Smooth muscle cell (in vitro differentiated cells): ENCODE measurements around the gene CTAG1B. TPM values are rescaled to one million over a fixed set of nuclear protein-coding genes. Genes with fewer than 3 reads are reported as not detected.

Source experiments
- DNase-seq: peaks from one replicate; lab custom pipeline; 2025; ENCODE audit not compliant: unreplicated experiment; lab: John Stamatoyannopoulos, UW
- H2AFZ ChIP-seq: fragments of 200-600 bp; sonication (generic); 2 replicates; pipeline ENCODE4 v1.6.0; 2016; ENCODE audit warnings: antibody characterized with exemption, low read depth, mild to moderate bottlenecking
- H3F3A ChIP-seq: fragments of 200-600 bp; sonication (generic); 2 replicates; pipeline ENCODE4 v1.6.0; 2017; ENCODE audit warnings: antibody characterized with exemption, low read depth
- H3K27ac ChIP-seq: fragments of 200-600 bp; sonication (generic); 2 replicates; pipeline ENCODE4 v1.5.1; 2016; ENCODE audit warnings: low read depth, mild to moderate bottlenecking
- H3K27me3 ChIP-seq: fragments of 200-600 bp; sonication (generic); 2 replicates; pipeline ENCODE4 v1.6.1; 2016; ENCODE audit warnings: low read depth, mild to moderate bottlenecking
- H3K36me3 ChIP-seq: fragments of 200-600 bp; sonication (generic); 2 replicates; pipeline ENCODE4 v1.5.1; 2016; ENCODE audit warnings: low read depth
- H3K4me1 ChIP-seq: fragments of 200-600 bp; sonication (generic); 2 replicates; pipeline ENCODE4 v1.5.1; 2016; ENCODE audit warnings: low read depth
- H3K4me2 ChIP-seq: fragments of 200-600 bp; sonication (generic); 2 replicates; pipeline ENCODE4 v1.6.0; 2016; ENCODE audit warnings: mild to moderate bottlenecking
- H3K4me3 ChIP-seq: fragments of 200-600 bp; sonication (generic); 2 replicates; pipeline ENCODE4 v1.5.1; 2016; ENCODE audit warnings: mild to moderate bottlenecking
- H3K79me2 ChIP-seq: fragments of 200-600 bp; sonication (generic); 2 replicates; pipeline ENCODE4 v1.6.0; 2016; ENCODE audit warnings: low read depth, mild to moderate bottlenecking
- H3K9ac ChIP-seq: fragments of 200-600 bp; sonication (generic); 2 replicates; pipeline ENCODE4 v1.6.0; 2016; ENCODE audit warnings: low read depth
- H3K9me3 ChIP-seq: fragments of 200-600 bp; sonication (generic); replicated peaks from 2 replicates; pipeline ENCODE4 v1.5.1; 2016; ENCODE audit warnings: low read depth
- H4K20me1 ChIP-seq: fragments of 200-600 bp; sonication (generic); 2 replicates; pipeline ENCODE4 v1.6.0; 2016; ENCODE audit warnings: low read depth
- CTCF ChIP-seq: fragments of 200-600 bp; sonication (generic); IDR thresholded peaks from 2 replicates; pipeline ENCODE4 v1.5.1; 2017; ENCODE audit warnings: borderline replicate concordance, mild to moderate bottlenecking, antibody characterized with exemption; ENCODE audit not compliant: insufficient read depth, poor library complexity, severe bottlenecking
- WGBS: methylation state at CpG from one replicate; pipeline ENCODE4 v1.1.7; 2016; ENCODE audit warnings: low lambda C conversion rate; 5-methylcytosine and 5-hydroxymethylcytosine counted together
- polyA plus RNA-seq: library from polyadenylated mRNA; unstranded; fragments of >200 nt; fragmentation: Nextera tagmentation; extraction: Ambion mirVana; gene quantifications from 2 replicates; pipeline ENCODE4 v1.2.1, GENCODE V29; 2016
- total RNA-seq: library from RNA; depleted of rRNA; stranded (reverse); fragments of >200 nt; gene quantifications from 2 replicates; pipeline ENCODE4 v1.2.3, GENCODE V29; 2014

CTAG1B gene
- total and polyA plus RNA-seq, 2 experiments from 2014 or later: not detected

- no peak overlapping the region for H2AFZ ChIP-seq
- H3K4me3 ChIP-seq: no peak overlapping the region
- H3F3A ChIP-seq: no peaks in the 10 kb centered on the region
- H4K20me1 ChIP-seq: no peaks in the 10 kb centered on the region
- H3K27me3 ChIP-seq: no peaks in the 10 kb centered on the region
- no peak for DNase-seq
- H3K27ac ChIP-seq: no peak overlapping the region
- H3K4me2 ChIP-seq: no peak overlapping the region
- H3K4me1 ChIP-seq: no peaks in the 10 kb centered on the region
- WGBS: 98% methylated on average over 17 of the region's 23 CpGs
- no peaks in the 10 kb centered on the region for H3K79me2 ChIP-seq
- H3K36me3 ChIP-seq: no peaks in the 10 kb centered on the region
- H3K9me3 ChIP-seq: no peaks in the 10 kb centered on the region
- no peak for TF ChIP-seq CTCF
- no peak overlapping the region for H3K9ac ChIP-seq
Observed at GRCh38 chrX:154653048-154653401, 33.9 kb upstream of the CTAG1B start.

GRCh38 chrX:154652311-154653047 lies 33.4 kb upstream of the CTAG1B start:
- Histone ChIP-seq H3F3A (no peaks in the 10 kb centered on the region), H3K9ac (no peak overlapping the region), H3K9me3 (no peaks in the 10 kb centered on the region), H3K27ac (no peak overlapping the region), H3K79me2 (no peaks in the 10 kb centered on the region), H2AFZ (no peak overlapping the region), H3K4me3 (no peak overlapping the region), H4K20me1 (no peaks in the 10 kb centered on the region), H3K27me3 (no peaks in the 10 kb centered on the region), H3K4me1 (no peaks in the 10 kb centered on the region), H3K4me2 (no peak overlapping the region), H3K36me3 (no peaks in the 10 kb centered on the region)
- no peak for DNase-seq
- no peak for TF ChIP-seq CTCF
- 90% methylated on average over 25 of the region's 30 CpGs for WGBS

- 79% methylated on average over 13 of the region's 13 CpGs for WGBS
- Histone ChIP-seq H3K4me2 (no peak overlapping the region), H3K27me3 (no peaks in the 10 kb centered on the region), H3K4me3 (no peak overlapping the region), H3K79me2 (no peaks in the 10 kb centered on the region), H3K36me3 (no peaks in the 10 kb centered on the region), H3K9me3 (no peaks in the 10 kb centered on the region), H3K9ac (no peak overlapping the region), H3K27ac (no peak overlapping the region), H3K4me1 (no peaks in the 10 kb centered on the region), H4K20me1 (no peaks in the 10 kb centered on the region), H3F3A (no peaks in the 10 kb centered on the region), H2AFZ (no peak overlapping the region)
- no peak for DNase-seq
- no peak for TF ChIP-seq CTCF
Observed at GRCh38 chrX:154650221-154650510, 31.1 kb upstream of the CTAG1B start.
